Measurements from ENCODE around the gene SIN3A.

DNA sequence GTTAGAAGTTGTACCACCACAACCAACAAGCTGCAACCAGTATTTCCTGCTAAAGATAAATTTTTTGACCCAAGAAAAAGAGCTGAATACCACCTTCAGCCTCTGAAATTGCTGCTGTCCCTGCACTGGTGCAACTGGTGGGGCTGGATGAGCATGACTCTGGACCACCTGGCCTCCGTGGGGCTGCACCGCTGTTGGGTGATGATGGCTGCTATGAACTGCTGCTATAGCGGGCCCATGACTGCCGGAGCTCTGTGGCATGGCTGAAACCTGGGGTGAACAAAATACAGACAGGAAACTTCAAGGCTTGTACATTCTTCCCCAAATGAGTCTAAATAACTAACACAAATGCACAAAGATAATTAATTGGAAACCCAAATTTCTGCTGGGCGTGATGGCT lies 28.9 kb downstream of the SIN3A start:
- TF ChIP-seq CTCF (IDR thresholded peaks at IDR 0.05; ENCODE audit: low read depth, low read length, poor library complexity, severe bottlenecking): no peak
- no peak for TF ChIP-seq EZH2phosphoT487 (IDR thresholded peaks at IDR 0.05; ENCODE audit: borderline replicate concordance, low read length)
